SU-DHL-6 (cell line): Measurements from ENCODE around the gene ATP13A2.

Experiments
- H2AFZ ChIP-seq: fragments of 200-600 bp; sonication (generic); 2 replicates; pipeline ENCODE4 v1.6.1; 2014; ENCODE audit warnings: low read depth, mild to moderate bottlenecking, moderate library complexity, mixed read lengths, antibody characterized with exemption, low read length; ENCODE audit not compliant: severe bottlenecking
- H3F3A ChIP-seq: fragments of 200-600 bp; shearing (Covaris generic); 2 replicates; pipeline ENCODE4 v1.6.0; 2016; ENCODE audit warnings: antibody characterized with exemption, mild to moderate bottlenecking; ENCODE audit not compliant: insufficient read depth
- H3K27ac ChIP-seq: fragments of 200-600 bp; sonication (generic); 2 replicates; pipeline ENCODE4 v1.5.1; 2016; ENCODE audit warnings: low read depth, mild to moderate bottlenecking, low read length, moderate library complexity, mixed read lengths
- H3K27me3 ChIP-seq: fragments of 200-600 bp; sonication (generic), shearing (Covaris generic); 2 replicates; pipeline ENCODE4 v1.6.0; 2014; ENCODE audit warnings: mild to moderate bottlenecking, low read length
- H3K36me3 ChIP-seq: fragments of 200-600 bp; sonication (generic); 2 replicates; pipeline ENCODE4 v1.6.1; 2014; ENCODE audit warnings: mild to moderate bottlenecking, low read length, mixed read lengths
- H3K4me2 ChIP-seq: fragments of 300-600, 200-600 bp; shearing (Covaris generic), sonication (generic); 2 replicates; pipeline ENCODE4 v1.6.0; 2014; ENCODE audit warnings: low read length, low read depth, mild to moderate bottlenecking; ENCODE audit not compliant: poor library complexity, severe bottlenecking
- H3K4me3 ChIP-seq: fragments of 200-600 bp; sonication (generic); 2 replicates; pipeline ENCODE4 v1.5.1; 2014; ENCODE audit warnings: antibody characterized with exemption, low read length, mild to moderate bottlenecking, mixed read lengths; ENCODE audit not compliant: insufficient read depth, poor library complexity, severe bottlenecking
- H3K79me2 ChIP-seq: fragments of 200-600 bp; sonication (generic); 2 replicates; pipeline ENCODE4 v1.6.1; 2014; ENCODE audit warnings: mild to moderate bottlenecking, low read length, moderate library complexity; ENCODE audit not compliant: insufficient read depth
- H3K9ac ChIP-seq: fragments of 200-600 bp; sonication (generic); 2 replicates; pipeline ENCODE4 v1.7.0; 2014; ENCODE audit warnings: mild to moderate bottlenecking, low read length
- H3K9me2 ChIP-seq: fragments of 200-600 bp; sonication (generic); replicated peaks from 2 replicates; pipeline ENCODE4 v1.6.1; 2014; ENCODE audit warnings: low read length; ENCODE audit not compliant: insufficient read depth
- H3K9me3 ChIP-seq: fragments of 200-600 bp; sonication (generic); 2 replicates; pipeline ENCODE4 v1.6.1; 2014; ENCODE audit warnings: low read length, mixed read lengths; ENCODE audit not compliant: insufficient read depth
- H4K20me1 ChIP-seq: fragments of 200-600 bp; sonication (generic); 2 replicates; pipeline ENCODE4 v1.6.1; 2014; ENCODE audit warnings: low read depth, mild to moderate bottlenecking, antibody characterized with exemption, low read length, moderate library complexity, mixed read lengths
- CTCF ChIP-seq: fragments of 200-600 bp; sonication (generic); IDR thresholded peaks from one replicate; pipeline ENCODE4 v1.5.1; 2017; ENCODE audit warnings: antibody characterized with exemption, mild to moderate bottlenecking, low read length, moderate library complexity; ENCODE audit not compliant: insufficient read depth, poor library complexity, severe bottlenecking
- EZH2phosphoT487 ChIP-seq: fragments of 200-600 bp; sonication (generic), shearing (Covaris generic); conservative IDR thresholded peaks from 2 replicates; pipeline ENCODE4 v1.6.1; 2018; ENCODE audit warnings: mild to moderate bottlenecking, antibody characterized with exemption, low read length, moderate library complexity, mixed read lengths

The ATP13A2 gene

GRCh38 chr1:17045634-17046333 lies 34.1 kb upstream of the ATP13A2 start:
- Histone ChIP-seq H3K4me2 (peak overlapping the region; percentile 42), H3K79me2 (peaks cover 23% of the 10 kb centered on the region), H3K27ac (no peak overlapping the region), H3K4me3 (no peak overlapping the region), H3K27me3 (no peaks in the 10 kb centered on the region), H2AFZ (peak overlapping the region; percentile 20), H3K9ac (peak overlapping the region; percentile 16; the same call in 1 of the 2 replicates), H3K36me3 (peaks cover 14% of the 10 kb centered on the region; the same call in 1 of the 2 replicates), H3K9me3 (no peaks in the 10 kb centered on the region), H4K20me1 (no peaks in the 10 kb centered on the region), H3F3A (peaks cover 5% of the 10 kb centered on the region; the same call in 1 of the 2 replicates), H3K9me2 (no peaks in the 10 kb centered on the region)
- TF ChIP-seq EZH2phosphoT487 (no peak), CTCF (peak; percentile 40)

GRCh38 chr1:17045150-17045549 lies 33.4 kb upstream of the ATP13A2 start:
- Histone ChIP-seq H3K9me2 (no peaks in the 10 kb centered on the region), H3K27ac (no peak overlapping the region), H3K79me2 (peaks cover 19% of the 10 kb centered on the region), H3K9ac (no peak overlapping the region), H3K36me3 (peaks cover 14% of the 10 kb centered on the region; the same call in 1 of the 2 replicates), H3K4me2 (no peak overlapping the region), H2AFZ (no peak overlapping the region), H3K4me3 (no peak overlapping the region), H3F3A (peaks cover 5% of the 10 kb centered on the region; the same call in 1 of the 2 replicates), H3K9me3 (no peaks in the 10 kb centered on the region), H3K27me3 (no peaks in the 10 kb centered on the region), H4K20me1 (no peaks in the 10 kb centered on the region)
- no peak for TF ChIP-seq EZH2phosphoT487
- no peak for TF ChIP-seq CTCF

- Histone ChIP-seq H3K9me2 (no peaks in the 10 kb centered on the region), H3F3A (peaks cover 12% of the 10 kb centered on the region; the same call in 1 of the 2 replicates), H3K36me3 (peaks cover 17% of the 10 kb centered on the region; the same call in 1 of the 2 replicates), H3K27ac (no peak overlapping the region), H3K4me3 (no peak overlapping the region), H2AFZ (no peak overlapping the region), H3K4me2 (no peak overlapping the region), H4K20me1 (no peaks in the 10 kb centered on the region), H3K9me3 (no peaks in the 10 kb centered on the region), H3K27me3 (no peaks in the 10 kb centered on the region), H3K9ac (no peak overlapping the region), H3K79me2 (peaks cover 19% of the 10 kb centered on the region)
- no peak for TF ChIP-seq CTCF
- TF ChIP-seq EZH2phosphoT487 = no peak
Measured at GRCh38 chr1:17043676-17044075, 31.9 kb upstream of the ATP13A2 start.
